Esophagus squamous epithelium (tissue), 5 donors: ENCODE measurements around the gene GFPT1. TPM values are rescaled to one million over a fixed set of nuclear protein-coding genes. Genes with fewer than 3 reads are reported as not detected.
A peak's percentile ranks its signal among the peaks of the same experiment; 100 is the strongest.

Experiments used
- DNase-seq: peaks from one replicate; lab custom pipeline; 2025; lab: John Stamatoyannopoulos, UW
- H3K27ac ChIP-seq, 4 donors: fragments of 200-600 bp; sonication (generic); one replicate each; pipeline ENCODE4 v1.5.1; 2016 to 2019; ENCODE audit warnings: mild to moderate bottlenecking in 1 of 4
- H3K27me3 ChIP-seq, 4 donors: fragments of 200-600 bp; sonication (generic); 1 replicate in 3 of 4; 2 replicates in 1 of 4; pipeline versions ENCODE4 v1.5.1 to v1.6.0; 2017 to 2021; ENCODE audit warnings: antibody characterized with exemption in 1 of 4
- H3K36me3 ChIP-seq, 3 donors: fragments of 200-600 bp; sonication (generic); one replicate each; pipeline ENCODE4 v1.5.1; 2016 to 2019
- H3K4me1 ChIP-seq, 3 donors: fragments of 200-600 bp; sonication (generic); one replicate each; pipeline ENCODE4 v1.5.1; 2017 to 2019
- H3K4me3 ChIP-seq, 4 donors: fragments of 200-600 bp; sonication (generic); 1 replicate in 3 of 4; 2 replicates in 1 of 4; pipeline ENCODE4 v1.5.1; 2016 to 2019; ENCODE audit warnings: mild to moderate bottlenecking in 2 of 4, moderate library complexity in 1 of 4
- H3K9me3 ChIP-seq, 3 donors: fragments of 200-600 bp; sonication (generic); one replicate each; pipeline ENCODE4 v1.5.1; 2016 to 2019
- POLR2A ChIP-seq, 4 donors: fragments of 450-650 bp; IDR thresholded peaks; one replicate each; pipeline ENCODE4 v1.6.1; 2017; ENCODE audit warnings: antibody characterized with exemption in 4 of 4, mild to moderate bottlenecking in 4 of 4, moderate library complexity in 3 of 4
- WGBS, 2 donors: methylation state at CpG; one replicate each; pipeline ENCODE4 v1.1.5; 2018; 5-methylcytosine and 5-hydroxymethylcytosine counted together
- intact Hi-C: fragments of 100-400 bp; cut with DNase I; formaldehyde crosslinking; loops from one replicate; pipeline ENCODE4 v1.15.0; 2022
- total RNA-seq, 4 donors: library from RNA; depleted of rRNA; stranded (reverse); fragments of >200 nt; gene quantifications; one replicate each; pipeline ENCODE4 v1.1.0, GENCODE V29; 2016
- TF ChIP-seq, protein P1 (sequence below), 6 experiments: fragments of 450-650 bp in 4 of 6; fragments of 200-600 bp in 2 of 6; sonication (generic) in 2 of 6; IDR thresholded peaks; one replicate each; pipeline ENCODE4 v1.5.1; 2016 to 2019; ENCODE audit warnings: antibody characterized with exemption in 6 of 6, mild to moderate bottlenecking in 4 of 6, moderate library complexity in 4 of 6
- donor health status: DM: yes; HTN: yes; CAD: no.

Gene GFPT1
- total RNA-seq, 4 donors from 2014 or later = 13.9 to 25.8 (median 19.5) TPM

DNA sequence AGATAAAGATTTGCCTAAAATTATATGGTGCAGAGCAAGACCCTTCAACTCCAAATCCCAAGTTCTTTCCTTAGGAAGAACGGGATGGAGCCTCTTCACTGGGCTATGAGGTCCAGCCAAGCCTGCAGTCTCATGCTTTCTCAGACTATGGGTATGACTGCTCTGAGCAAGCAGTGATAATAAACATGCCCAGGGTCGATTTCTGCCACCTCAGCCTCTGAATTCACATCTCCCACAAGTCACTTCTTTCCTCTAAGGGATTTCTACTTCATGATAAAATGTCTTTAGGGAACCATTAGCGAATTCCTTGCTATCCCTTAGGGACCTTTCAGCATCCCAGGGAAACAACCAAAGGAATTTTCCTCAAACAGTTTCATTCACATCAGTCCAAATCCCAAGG is 94.8 kb downstream of the GFPT1 start:
- TF ChIP-seq, protein P1, sequence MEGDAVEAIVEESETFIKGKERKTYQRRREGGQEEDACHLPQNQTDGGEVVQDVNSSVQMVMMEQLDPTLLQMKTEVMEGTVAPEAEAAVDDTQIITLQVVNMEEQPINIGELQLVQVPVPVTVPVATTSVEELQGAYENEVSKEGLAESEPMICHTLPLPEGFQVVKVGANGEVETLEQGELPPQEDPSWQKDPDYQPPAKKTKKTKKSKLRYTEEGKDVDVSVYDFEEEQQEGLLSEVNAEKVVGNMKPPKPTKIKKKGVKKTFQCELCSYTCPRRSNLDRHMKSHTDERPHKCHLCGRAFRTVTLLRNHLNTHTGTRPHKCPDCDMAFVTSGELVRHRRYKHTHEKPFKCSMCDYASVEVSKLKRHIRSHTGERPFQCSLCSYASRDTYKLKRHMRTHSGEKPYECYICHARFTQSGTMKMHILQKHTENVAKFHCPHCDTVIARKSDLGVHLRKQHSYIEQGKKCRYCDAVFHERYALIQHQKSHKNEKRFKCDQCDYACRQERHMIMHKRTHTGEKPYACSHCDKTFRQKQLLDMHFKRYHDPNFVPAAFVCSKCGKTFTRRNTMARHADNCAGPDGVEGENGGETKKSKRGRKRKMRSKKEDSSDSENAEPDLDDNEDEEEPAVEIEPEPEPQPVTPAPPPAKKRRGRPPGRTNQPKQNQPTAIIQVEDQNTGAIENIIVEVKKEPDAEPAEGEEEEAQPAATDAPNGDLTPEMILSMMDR (IDR thresholded peaks at IDR 0.05) = no peak
- no peak for TF ChIP-seq POLR2A (IDR thresholded peaks at IDR 0.05)
- Histone ChIP-seq H3K9me3 (no peaks in the 10 kb centered on the region), H3K4me3 (no peak overlapping the region), H3K4me1 (peaks cover 0 to 12% (median 4%) of the 10 kb centered on the region in 3 donors), H3K27ac (no peak overlapping the region), H3K27me3 (no peaks in the 10 kb centered on the region), H3K36me3 (no peaks in the 10 kb centered on the region)
- 76 to 78% methylated on average over 3 of the region's 3 CpGs for WGBS, 2 donors
- intact Hi-C loops = no loop called here
- DNase-seq = no peak

DNA sequence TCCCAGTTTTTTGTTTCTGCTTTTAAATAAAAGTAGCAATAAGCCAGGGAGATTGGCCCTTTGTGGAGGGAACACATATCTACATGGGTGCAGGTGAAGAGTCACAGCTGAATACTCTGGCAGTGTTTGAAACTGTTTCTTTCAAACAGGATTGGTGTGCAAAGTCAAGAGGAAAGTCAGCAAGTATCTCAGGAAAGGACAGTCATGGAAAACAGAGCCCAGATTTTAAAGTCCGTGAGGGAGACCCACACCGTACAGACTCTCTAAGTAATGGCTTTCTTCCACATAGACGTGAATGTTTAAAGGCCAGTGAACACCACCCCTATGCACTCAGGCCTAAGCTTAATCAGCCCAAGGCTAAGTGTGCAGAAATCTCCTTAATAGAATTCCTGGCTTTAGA is 95.3 kb downstream of the GFPT1 start:
- Histone ChIP-seq H3K27me3 (no peaks in the 10 kb centered on the region), H3K4me1 (peaks cover 0 to 12% (median 4%) of the 10 kb centered on the region in 3 donors), H3K27ac (no peak overlapping the region)

DNA sequence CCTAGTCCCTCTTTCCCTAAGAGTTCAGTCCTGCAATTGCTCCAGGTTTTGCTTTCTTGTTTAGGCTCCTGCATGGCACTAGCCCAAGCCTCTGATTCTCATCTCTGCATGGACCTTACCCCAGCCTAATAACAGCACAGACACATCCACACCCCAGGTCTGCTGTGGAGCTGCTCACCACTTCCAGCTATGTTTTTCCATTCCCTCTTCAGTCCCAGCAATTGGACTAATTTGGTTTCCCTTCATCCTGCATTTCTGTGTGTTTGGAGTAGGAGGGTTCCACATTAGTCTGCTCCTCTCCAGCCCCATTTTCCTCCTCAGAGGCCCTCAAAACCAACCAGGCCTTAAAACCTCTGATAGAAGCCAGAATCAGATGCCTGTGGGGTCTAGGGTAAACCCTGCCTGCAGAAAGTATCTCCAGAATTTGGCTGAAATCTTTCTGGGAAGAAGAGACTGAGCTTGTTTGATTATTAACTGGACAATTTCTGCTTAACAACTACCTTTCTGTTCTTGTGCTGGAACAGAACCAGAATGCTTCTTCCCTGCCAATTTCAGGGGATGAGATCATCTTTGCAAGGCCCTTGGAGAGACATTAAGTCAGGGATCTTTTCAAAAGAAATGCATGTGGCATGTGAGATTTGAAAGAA is 95.9 kb downstream of the GFPT1 start:
- peaks cover 0 to 12% (median 4%) of the 10 kb centered on the region in 3 donors for H3K4me1 ChIP-seq
- no peak for TF ChIP-seq POLR2A (IDR thresholded peaks at IDR 0.05)
- TF ChIP-seq, protein P1 (IDR thresholded peaks at IDR 0.05) = no peak
- no peaks in the 10 kb centered on the region for H3K36me3 ChIP-seq
- peak overlapping the region in 1 of 4 donors; percentile 21 for H3K27ac ChIP-seq
- DNase-seq = no peak
- H3K27me3 ChIP-seq = no peaks in the 10 kb centered on the region
- no peak overlapping the region for H3K4me3 ChIP-seq
- intact Hi-C loops = no loop called here
- H3K9me3 ChIP-seq = no peaks in the 10 kb centered on the region

More for the DNA sequence above, 95.3 kb downstream of the GFPT1 start:
- TF ChIP-seq POLR2A (IDR thresholded peaks at IDR 0.05) = no peak
- TF ChIP-seq, protein P1 (IDR thresholded peaks at IDR 0.05) = no peak
- intact Hi-C loops = no loop called here
- 54 to 84% methylated on average over 3 of the region's 3 CpGs for WGBS, 2 donors
- Histone ChIP-seq H3K36me3 (no peaks in the 10 kb centered on the region), H3K9me3 (no peaks in the 10 kb centered on the region), H3K4me3 (no peak overlapping the region)
- DNase-seq = no peak

DNA sequence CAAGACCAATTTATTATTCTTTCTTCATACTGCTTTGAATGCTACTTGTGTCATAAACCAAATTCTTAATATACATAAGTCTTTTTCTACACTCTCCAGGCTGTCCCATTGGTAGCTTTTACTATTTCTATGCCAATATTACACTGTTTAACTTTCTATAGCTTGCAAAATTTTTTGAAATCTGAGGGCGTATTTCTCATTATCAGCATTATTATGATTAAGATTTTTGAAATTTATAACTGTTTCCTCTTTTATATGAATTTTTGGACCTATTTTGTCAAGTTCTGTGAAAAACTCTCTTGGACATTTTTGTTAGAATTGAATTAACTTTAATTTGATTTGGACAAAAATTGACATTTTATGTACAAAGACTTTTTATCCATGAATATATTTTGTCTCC is 98.6 kb downstream of the GFPT1 start:
- DNase-seq = no peak
- Histone ChIP-seq H3K27ac (no peak overlapping the region), H3K27me3 (no peaks in the 10 kb centered on the region), H3K4me3 (no peak overlapping the region), H3K36me3 (no peaks in the 10 kb centered on the region), H3K4me1 (peaks cover 0 to 20% (median 4%) of the 10 kb centered on the region in 3 donors), H3K9me3 (no peaks in the 10 kb centered on the region)
- TF ChIP-seq, protein P1 (IDR thresholded peaks at IDR 0.05) = no peak
- TF ChIP-seq POLR2A (IDR thresholded peaks at IDR 0.05) = no peak
- intact Hi-C loops = no loop called here
- WGBS, 2 donors = 93 to 94% methylated on average over 1 of the region's 1 CpG

DNA sequence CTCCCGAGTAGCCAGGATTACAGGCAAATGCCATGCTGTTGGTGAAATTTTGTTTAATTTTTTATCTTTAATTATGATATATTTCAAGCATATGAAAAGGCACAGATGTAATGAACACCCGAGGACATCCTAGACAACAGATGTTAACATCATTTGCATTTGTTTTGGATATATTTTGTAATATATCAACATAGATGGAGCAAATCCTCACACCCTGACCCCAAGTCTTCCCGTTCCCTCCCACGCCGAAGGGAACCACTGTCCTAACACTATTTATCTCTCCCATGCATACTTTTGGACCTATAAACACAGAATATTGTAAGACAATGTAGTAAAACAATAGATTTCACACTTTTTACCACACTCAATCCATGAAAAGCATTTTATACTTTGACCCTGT is 99.5 kb downstream of the GFPT1 start:
- no peak for DNase-seq
- Histone ChIP-seq H3K9me3 (no peaks in the 10 kb centered on the region), H3K36me3 (no peaks in the 10 kb centered on the region), H3K27ac (no peak overlapping the region), H3K4me1 (peaks cover 0 to 20% (median 4%) of the 10 kb centered on the region in 3 donors), H3K27me3 (no peaks in the 10 kb centered on the region), H3K4me3 (no peak overlapping the region)
- TF ChIP-seq, protein P1 (IDR thresholded peaks at IDR 0.05) = no peak
- no peak for TF ChIP-seq POLR2A (IDR thresholded peaks at IDR 0.05)
- intact Hi-C loops = no loop called here
- 71 to 79% methylated on average over 5 of the region's 5 CpGs for WGBS, 2 donors
